GM18907 (cell line): ENCODE data around the gene SIRT3.
"Not testable (repeated sequence)": the region's sequence is repeated elsewhere in the genome, so short reads cannot be mapped to it uniquely, and the experiment has no call there.

ENCODE experiments used
- ATAC-seq: cut with Tn5 transposase; IDR thresholded peaks from one replicate; pipeline ENCODE4 v1.9.1; 2021; ENCODE audit warnings: mild to moderate bottlenecking, moderate library complexity; ENCODE audit not compliant: unreplicated experiment

SIRT3 gene

DNA sequence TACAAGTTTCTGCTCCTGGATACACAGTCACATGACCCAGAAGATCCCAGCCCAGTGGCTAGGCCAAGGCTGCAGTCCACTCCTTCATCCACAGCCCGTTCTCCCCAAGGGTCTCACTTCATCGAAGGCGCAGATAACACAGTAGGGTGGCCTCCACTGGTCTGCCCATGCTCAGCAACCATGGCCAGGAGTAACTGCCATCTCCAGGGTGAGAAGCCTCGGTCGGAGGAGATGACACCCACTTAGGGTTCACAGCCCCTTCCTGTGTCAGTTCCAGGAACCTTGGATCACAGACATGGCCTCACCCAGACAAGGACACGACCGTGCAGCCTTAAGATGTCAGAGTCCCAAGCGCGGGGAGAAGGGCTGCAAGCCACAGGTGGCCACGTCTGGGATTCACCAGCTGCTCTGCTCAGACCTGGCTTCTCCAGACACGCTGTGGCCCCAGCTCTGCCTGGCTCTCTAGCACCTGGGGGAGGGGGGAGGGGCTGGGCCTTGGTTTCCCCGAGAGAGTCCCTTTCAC, 31.5 kb downstream of the SIRT3 start:
- ATAC-seq = no peak

DNA sequence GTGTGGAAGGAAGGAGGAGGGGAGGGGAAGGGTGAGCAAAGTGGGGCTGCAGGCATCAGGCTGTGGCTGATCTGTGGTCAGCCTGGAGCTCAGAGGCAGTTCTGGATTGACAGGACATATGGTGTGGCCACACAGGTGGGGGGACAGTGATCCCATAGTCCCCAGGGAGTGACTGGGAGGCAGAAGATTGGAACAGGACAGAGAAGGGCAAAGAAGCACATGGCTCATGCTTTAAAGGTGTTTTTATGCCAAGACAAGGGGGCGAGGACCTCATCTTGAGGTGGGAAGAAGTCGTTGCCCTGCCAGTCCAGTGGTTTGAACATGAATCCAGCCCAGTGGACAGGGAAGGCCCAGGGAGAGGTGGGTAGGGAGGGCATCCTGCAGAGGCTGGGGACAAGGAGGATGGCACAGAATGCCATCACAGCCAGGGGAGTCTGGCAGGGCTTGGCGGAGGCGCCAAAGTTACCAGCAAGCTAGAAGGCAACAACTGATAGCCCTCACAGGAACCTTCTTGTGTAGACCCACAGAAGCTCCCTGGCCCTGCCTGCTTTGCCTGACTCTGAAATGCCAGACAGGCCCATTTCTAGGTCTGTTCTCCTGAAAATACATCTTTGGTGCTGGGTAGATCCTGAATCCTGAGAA, 32.1 kb downstream of the SIRT3 start:
- ATAC-seq = no peak

DNA sequence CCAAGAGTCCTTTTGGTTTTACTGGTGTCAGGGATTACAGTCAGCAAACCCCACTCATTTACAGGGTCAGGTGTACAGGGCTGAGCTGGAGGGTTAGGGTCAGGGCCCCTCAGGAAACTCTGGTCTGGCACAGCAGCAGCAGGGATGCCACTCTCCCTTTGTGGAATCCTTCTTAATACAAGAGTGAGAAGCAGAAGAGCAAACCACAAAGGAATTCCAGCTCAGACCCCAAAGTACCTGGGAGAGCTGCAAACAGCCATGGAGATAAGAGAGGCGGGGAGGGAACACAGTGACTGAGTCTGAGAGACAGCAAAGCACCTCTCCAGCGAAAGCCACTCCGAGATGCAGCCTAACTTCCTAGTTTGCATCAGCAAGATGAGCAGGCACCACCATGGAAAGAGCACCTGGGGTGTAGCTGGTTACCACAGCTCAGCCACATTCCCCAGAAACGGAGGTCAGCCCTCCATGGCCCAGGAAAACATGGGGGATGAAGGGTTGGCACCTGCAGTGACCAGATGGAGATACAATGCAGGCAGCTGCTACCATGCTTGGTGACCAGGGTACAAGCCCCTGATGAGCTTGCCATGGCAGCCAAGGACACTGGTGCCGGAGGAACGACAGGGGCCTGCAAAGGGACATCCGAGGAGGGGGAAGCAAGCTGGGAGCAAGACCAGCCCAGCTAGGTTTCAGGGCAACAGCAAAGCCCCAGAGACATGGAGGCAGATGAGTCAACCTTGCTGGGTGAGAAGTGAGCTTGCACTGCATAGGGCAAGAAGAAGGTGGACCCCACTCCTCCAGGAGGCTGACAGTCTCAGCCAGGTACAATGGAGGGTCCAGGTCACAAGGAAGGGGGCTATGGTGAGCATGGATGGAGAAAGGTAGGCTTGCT, 32.8 kb downstream of the SIRT3 start:
- ATAC-seq = no peak

DNA sequence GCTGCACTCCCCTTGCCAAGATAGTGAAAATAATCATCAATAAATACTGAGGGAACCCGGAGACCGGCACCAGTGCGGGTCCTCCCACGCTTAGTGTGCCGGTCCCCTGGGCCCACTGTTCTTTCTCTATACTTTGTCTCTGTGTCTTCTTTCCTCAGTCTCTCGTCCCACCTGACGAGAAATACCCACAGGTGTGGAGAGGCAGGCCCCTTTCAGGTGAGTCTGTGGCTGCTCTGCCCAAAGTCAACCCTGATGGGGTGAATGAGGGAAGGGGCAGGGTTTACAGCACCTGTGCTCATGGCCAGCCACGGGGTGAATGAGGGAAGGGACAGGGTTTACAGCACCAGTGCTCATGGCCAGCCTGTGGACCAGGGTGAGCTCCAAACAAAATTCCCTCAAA, 33.7 kb downstream of the SIRT3 start:
- no peak for ATAC-seq

DNA sequence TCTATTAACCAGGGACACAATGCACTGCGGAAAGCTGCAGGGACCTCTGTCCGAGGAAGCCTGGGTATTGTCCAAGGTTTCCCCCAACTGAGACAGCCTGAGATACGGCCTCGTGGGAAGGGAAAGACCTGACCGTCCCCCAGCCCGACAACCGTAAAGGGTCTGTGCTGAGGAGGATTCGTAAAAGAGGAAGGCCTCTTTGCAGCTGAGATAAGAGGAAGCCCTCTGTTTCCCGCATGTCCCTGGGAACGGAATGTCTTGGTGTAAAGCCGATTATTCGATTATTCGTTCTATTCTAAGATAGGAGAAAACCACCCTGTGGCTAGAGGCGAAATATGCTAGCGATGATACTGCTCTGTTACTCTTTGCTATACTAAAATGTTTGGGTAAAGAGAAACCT, 34.2 kb downstream of the SIRT3 start:
- no peak for ATAC-seq

DNA sequence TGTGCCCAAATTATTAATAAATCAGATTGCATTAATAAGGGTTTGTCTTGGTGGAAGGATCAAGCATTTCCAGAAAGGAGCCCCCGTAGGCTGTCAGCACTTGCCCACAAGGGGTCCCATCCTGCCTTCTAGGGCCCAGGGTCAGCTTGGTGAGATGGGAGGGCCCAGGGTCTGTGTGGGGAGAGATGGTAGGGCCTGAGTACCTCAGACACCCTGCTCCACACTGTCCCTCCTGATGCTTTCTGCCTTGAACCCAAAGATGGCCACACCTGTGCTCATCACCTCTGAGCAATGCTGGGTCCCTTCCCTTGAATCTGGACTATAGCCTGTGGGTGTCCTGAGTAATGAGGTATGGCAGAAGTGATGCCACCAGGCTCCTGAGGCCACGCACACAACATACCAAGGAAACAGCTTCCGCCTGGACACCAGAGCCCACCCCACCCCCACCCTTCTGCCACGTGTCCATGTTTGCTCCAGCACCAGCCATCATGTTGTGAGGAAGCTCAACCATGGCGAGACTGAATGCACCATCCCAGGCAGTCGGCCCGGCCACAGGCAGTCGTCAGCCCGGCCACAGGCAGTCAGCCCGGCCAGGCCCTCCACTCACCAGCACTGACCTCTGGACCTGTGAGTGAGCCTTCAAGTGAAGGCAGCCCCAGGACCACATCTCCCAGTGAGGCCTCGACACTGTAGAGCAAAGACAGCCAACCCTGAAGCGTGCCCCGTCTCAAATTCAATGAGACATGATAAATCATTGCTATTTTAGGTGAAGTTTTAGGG, 35.7 kb downstream of the SIRT3 start:
- no peak for ATAC-seq

DNA sequence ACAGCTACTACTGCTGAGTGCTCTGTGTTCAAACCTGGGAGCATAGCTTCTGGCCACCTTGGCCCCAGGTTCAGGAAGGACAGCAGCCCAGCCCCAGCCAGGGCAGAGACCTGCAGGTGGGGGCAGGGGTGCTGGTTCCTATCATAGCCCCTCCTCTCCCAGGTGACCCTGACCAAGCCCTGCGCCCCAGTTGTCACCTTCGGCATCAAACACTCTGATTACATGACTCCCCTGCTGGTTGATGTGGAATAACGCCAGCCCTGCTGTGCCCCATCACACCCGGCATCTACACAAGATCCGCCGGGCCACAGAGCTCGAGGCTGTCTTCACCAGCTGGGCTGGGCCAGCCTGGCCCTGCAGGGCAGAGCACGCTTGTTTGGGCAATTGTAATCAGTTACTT, 36.4 kb downstream of the SIRT3 start:
- ATAC-seq = no peak

DNA sequence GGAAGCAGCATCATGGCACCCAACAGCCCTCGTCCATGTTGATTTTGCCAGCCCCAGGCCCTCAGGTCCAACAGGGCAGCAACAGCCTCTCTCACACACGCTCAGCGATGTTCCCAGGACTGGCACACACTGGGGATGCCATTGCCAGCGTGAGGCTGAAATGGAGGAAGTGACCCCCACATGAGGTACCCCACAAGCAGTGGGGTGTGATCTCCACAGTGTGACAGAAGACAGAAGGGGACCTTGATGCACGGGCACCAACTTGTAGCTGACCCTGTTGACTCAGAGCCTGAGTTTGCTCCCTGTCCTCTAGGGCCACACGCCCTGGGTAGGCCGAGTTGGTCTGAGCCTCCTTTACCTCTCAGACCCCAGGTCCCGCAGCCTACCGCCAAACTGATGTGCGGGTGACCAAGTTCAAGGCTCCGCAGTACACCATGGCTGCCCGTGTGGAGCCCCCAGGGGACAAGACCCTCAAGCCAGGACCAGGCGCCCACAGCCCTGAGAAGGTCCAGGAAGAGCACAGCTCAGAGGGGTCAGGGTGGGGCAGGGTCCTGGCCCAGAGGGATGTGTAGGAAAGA, 37.0 kb downstream of the SIRT3 start:
- no peak for ATAC-seq

DNA sequence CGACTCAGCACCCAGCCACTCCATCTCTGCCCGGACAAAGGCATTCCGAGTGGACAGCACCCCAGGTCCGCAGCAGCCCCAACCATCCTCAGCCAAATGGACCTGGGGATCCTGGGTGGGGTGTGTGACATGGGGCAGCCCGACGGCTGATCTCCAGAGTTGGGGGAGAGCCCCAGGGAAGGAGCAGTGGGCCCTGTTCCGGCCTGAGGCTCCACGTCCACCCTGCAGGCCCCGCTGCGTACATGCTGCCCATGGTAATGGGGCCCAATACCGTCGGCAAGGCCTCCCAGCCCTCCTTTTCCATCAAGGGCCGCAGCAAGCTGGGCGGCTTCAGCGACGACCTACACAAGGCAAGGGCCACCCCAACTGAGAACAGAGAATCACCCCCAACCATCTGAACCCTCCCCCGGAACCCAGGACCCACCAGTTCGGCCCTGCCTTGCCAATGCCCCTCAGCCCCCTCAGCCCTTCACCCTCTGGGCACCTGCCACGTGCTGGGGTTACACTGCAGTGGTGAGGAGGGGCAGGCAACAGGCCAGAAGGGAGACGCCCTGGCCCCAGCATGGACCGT, 37.8 kb downstream of the SIRT3 start:
- ATAC-seq = no peak

DNA sequence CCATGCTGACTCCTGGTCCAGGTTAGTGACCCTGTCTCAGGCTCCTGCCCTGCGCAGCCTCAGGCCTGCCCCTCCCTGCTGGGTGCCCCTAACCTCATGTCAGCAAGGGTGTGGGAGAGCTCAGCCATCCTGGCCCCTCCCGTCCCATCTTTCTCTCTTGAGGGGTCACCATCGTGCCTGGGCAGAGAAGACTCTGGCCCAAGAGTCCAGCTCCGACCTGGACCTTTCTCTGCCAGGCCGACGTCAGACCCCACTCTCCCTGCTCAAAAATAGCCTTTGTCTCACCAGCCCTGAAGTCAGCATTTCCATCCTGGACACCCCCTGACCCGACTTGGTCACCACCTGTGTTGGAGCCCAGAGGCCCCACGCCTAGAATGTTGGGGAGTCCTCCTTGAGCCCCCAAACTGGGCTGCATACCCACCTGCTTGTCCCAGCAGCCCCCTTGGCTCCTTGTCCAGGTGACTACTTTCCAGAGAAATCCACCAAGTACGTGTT, 38.4 kb downstream of the SIRT3 start:
- no peak for ATAC-seq

DNA sequence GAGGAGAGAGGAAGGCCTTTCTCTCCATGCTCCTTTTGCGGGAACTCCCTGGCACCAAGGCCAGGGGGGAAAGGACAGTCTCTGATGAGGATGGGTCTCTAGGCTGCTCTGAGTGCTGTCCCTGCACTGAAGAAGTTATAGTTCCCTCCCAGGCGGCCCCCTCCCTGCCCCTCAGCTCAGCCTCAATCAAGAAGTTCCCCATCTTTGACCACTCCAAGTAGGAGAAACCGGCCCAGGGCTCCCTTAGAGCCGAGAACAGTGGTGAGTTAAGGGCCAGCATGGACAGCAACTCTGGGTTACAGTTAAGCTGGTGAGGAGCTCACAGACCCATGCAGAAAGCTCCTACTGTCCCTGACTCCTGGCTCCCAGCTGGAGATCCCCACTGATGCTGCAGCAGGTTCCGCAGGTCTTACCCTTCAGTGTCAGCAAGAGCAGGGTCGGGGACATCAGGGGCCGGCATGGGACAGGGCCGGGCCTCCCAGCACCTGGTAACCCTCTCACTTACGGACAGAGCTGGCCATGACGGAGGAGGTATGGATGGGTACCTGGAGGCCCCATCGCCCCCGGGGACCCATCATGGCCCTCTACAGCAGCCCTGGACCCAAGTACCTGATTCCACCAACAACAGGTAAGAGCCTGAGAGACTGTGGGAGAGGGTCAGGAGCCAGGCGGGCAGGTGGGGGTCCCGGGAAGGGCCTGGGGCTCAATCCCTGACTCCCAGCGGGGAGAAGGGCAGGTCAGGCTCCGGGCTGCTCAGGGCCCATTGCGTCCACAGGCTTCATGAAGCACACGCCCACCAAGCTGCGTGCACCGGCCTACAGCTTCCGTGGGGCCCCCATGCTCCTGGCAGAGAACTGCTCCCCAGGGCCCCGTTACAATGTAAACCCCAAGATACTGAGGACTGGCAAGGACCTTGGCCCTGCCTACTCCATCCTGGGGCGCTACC, 39.1 kb downstream of the SIRT3 start:
- no peak for ATAC-seq

DNA sequence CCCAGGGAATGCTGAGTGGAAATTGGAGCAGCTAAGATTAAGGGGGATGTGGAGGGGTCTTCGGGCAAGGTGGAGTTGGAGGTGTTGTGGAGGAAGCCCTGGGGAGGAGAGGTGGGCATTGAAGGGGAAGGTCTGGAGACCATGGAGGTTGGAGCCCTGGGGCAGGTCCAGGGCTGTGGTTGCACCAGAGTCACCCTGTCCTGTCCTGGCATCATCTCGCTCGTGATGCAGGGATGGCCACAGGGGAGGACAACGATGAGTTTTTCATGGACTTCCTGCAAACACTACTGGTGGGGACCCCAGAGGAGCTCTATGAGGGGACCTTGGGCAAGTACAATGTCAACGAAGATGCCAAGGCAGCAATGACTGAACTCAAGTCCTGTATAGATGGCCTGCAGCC, 42.7 kb downstream of the SIRT3 start:
- ATAC-seq = not testable (repeated sequence)

DNA sequence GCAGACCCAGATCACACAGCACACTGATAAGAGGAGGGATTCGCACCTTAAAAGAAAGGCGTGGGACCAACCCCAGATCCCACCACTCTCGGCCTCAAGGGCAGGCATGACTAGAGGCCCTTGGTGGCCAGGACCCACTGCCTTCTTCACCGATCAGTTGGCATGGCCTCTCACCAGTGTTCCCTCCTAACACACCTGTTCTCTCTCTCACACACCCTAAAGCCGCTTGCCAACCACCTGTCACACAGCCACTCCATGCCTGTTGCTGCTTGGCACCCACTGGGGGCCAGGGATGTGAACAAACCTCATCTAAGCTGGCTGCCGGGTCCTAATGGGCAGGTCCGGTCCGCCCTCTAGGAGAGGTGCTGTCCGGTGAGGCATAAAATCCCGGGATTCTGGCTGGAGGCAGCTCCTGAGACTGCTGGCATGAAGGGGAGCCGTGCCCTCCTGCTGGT, 43.4 kb downstream of the SIRT3 start, which contains the start of gene SCGB1C1:
SCGB1C1 (plus strand) TSS at position 405 of the 455 bp plus-strand sequence; CDS start at position 427, 22 bp downstream.
- ATAC-seq = not testable (repeated sequence)

DNA sequence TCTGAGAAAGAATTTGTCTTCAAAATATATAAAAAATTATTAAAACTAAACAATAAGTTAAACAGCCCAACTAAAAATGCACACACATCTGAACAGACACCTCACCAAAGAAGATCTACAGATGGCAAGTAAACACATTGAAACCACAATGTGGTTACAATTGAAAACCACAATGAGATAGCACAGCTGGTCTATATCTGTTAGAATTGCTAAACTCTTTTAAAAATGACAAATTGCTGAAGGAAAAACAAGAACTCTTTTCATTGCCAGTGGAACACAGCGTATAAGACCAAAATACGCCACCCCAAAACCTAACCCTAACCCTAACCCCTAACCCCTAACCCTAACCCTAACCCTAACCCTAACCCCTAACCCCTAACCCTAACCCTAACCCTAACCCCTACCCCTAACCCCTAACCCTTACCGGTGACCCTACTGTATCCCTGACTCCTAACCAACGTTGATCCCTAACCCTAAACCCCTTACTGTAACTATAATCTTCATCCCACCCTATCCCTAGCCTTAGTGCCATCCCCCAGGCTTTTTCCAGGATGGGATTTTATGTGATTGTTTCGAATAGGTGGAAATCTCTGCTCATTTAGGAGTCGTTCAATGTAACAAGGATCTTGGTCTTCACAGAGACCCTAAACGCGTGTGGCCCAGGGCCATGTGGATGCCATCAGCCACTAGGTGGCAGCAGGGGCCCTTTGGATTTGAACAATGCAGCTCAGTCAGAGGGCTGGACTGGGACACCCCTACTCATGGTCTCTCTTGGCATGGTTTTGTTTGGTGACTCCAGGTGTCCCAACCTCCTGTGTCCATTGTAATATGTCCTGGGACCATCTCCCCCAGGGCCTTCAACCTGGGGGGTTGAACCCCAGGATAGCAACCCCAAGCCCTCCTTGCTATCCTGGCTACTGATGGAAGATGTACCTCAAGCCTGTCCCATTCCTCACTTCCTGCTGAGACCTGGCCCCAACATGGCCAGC, 44.4 kb downstream of the SIRT3 start:
- ATAC-seq = not testable (repeated sequence)

DNA sequence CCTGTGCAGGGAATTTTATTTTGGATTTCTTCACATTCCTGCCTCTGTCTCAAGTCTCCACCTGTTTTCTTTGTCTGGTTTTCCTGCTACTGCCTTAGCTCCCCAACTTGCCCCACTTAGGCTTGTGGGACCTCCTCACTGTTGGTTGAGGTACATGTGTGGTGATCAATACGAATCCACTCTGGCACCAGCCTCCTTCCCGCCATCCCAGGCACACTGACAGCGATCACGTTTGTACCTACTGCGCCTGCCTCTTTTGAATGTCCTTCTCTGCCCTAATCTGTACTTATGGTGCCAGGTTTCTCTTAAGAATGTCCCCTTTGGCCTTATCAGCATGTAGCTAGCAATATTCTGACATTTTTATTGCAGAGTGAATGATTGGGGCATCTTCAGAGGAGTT, 45.6 kb downstream of the SIRT3 start:
- ATAC-seq = not testable (repeated sequence)

DNA sequence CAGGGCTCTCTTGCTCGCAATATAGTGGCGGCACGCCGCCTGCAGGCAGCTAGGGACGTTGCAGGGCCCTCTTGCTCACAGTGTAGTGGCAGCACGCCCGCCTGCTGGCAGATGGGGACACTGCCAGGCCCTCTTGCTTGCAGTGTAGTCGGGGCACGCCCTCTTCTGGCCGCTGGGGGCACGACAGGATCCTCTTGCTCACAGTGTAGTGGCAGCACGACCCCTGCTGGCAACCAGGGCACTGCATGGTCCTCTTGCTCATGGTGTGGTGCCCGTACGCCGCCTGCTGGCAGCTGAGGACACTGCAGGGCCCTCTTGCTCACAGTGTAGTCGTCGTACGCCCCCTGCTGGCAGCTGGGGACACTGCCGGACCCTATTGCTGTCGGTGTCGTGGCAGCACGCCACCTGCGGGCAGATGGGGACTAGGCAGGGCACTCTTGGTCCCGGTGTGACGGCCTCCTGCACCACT, 46.3 kb downstream of the SIRT3 start:
- peak; percentile 82 for ATAC-seq

DNA sequence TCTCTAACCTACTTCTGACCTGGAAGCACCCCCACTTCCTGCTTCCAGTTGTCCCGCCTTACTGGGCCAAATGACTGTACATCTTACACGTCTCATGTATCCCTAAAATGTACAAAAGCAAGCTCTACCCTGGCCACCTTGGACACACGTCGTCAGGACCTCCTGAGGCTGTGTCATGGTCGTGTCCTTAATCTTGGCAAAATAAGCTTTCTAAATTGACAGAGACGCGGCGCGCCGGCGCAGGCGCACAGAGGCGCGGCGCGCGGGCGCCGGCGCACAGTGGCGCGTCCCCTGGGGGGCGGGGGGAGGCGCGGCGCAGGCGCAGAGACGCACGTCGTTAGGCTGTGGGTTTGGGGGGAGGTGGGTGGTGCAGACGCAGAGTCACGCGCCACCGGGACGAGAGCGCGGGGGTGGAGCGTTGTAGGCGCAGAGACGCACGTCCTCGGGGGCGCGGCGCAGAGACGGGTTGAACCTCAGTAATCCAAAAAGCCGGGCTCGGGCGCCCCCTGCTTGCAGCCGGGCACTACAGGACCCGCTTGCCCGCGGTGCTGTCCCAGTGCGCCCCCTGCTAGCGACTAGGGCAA, 46.9 kb downstream of the SIRT3 start:
- peak; percentile 27 for ATAC-seq
